Measurements from ENCODE around the gene APBA2. TPM values are rescaled to one million over a fixed set of nuclear protein-coding genes. Genes with fewer than 3 reads are reported as not detected.

APBA2 gene
- total RNA-seq, 4 donors from 2014 or later = 1.3 to 7.0 (median 2.4) TPM

DNA sequence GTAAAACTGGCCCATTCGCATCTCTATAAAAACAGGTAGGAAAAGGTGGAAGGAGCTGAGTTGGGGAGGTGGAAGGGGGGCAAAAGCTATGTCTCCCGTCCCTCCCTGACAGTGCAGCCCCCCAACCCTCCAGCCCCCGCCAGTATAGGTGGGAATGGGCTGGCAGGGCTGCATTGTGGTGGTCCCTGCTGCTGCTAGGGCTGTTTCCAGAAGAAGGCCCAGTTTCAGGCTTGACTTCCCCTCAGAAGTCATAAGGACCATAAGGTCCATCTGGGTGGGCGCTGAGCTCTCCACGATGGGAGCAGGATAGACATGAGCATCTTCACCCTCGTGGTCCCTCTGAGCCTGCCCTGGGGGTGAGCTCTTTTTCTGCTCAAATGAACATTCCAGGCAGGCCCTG is 44.2 kb downstream of the APBA2 start:
- no peak overlapping the region for H3K4me3 ChIP-seq
- DNase-seq (ENCODE audit: low spot score in 2 of 2) = no peak
- 91% methylated on average over 6 of the region's 6 CpGs for WGBS
- H3K4me1 ChIP-seq = no peaks in the 10 kb centered on the region
- H3K9me3 ChIP-seq = no peaks in the 10 kb centered on the region
- no peaks in the 10 kb centered on the region for H3K36me3 ChIP-seq
- no peak overlapping the region for H3K27ac ChIP-seq
- TF ChIP-seq POLR2A (IDR thresholded peaks at IDR 0.05) (no peak), POLR2AphosphoS5 (IDR thresholded peaks at IDR 0.05) (no peak), EP300 (IDR thresholded peaks at IDR 0.05) (no peak)
- TF ChIP-seq, protein P1, sequence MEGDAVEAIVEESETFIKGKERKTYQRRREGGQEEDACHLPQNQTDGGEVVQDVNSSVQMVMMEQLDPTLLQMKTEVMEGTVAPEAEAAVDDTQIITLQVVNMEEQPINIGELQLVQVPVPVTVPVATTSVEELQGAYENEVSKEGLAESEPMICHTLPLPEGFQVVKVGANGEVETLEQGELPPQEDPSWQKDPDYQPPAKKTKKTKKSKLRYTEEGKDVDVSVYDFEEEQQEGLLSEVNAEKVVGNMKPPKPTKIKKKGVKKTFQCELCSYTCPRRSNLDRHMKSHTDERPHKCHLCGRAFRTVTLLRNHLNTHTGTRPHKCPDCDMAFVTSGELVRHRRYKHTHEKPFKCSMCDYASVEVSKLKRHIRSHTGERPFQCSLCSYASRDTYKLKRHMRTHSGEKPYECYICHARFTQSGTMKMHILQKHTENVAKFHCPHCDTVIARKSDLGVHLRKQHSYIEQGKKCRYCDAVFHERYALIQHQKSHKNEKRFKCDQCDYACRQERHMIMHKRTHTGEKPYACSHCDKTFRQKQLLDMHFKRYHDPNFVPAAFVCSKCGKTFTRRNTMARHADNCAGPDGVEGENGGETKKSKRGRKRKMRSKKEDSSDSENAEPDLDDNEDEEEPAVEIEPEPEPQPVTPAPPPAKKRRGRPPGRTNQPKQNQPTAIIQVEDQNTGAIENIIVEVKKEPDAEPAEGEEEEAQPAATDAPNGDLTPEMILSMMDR (IDR thresholded peaks at IDR 0.05) = no peak
- no peaks in the 10 kb centered on the region for H3K27me3 ChIP-seq

DNA sequence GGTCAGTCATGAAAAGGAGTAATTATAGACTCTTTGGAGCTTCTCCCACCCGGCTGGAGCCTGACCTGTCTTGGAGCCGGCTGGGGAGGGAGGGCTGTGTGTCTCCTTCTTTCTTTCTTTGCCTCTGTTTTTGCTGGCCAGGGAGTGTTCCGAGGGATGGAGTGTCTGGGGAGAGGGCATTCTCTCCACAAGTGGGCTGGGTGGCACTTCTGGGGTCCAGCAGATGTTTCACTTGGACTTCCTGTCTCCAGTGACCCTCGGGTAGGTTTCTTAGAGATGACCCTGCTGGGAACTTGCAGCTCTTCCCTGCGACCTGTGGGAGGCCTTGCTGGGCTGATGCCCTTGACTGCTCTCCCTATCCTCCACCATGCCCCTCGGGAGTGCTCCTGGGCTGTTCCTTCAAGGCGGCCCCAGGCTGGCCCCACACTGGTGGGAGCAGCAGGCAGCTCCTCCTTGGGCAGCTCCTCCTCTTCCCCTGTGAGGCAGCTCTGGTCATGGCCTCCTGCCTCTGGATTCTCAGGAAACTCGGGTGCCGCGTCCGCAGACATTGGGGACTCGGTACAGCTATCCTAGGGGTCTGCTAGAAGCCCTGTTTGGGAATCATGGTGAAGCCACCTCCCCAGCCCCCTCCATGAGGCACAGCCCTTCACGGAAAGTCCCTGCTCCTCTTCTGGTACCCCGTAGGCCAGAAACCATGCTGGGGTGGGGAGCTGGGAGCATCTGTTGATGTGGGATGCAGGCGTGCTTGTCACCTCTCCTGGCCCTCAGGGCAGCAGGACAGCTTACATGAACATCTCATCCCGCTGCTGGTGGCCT is 44.9 kb downstream of the APBA2 start:
- no peaks in the 10 kb centered on the region for H3K27me3 ChIP-seq
- TF ChIP-seq POLR2AphosphoS5 (IDR thresholded peaks at IDR 0.05) = no peak
- TF ChIP-seq, protein P1 (IDR thresholded peaks at IDR 0.05) = no peak
- TF ChIP-seq EP300 (IDR thresholded peaks at IDR 0.05) = no peak
- TF ChIP-seq POLR2A (IDR thresholded peaks at IDR 0.05) = no peak
- no peak overlapping the region for H3K4me3 ChIP-seq
- peak in 1 of 2 donors; percentile 76 for DNase-seq (ENCODE audit: low spot score in 2 of 2)
- no peaks in the 10 kb centered on the region for H3K9me3 ChIP-seq
- no peak overlapping the region for H3K27ac ChIP-seq
- H3K36me3 ChIP-seq = no peaks in the 10 kb centered on the region
- H3K4me1 ChIP-seq = no peaks in the 10 kb centered on the region
- WGBS = 81% methylated on average over 12 of the region's 16 CpGs

DNA sequence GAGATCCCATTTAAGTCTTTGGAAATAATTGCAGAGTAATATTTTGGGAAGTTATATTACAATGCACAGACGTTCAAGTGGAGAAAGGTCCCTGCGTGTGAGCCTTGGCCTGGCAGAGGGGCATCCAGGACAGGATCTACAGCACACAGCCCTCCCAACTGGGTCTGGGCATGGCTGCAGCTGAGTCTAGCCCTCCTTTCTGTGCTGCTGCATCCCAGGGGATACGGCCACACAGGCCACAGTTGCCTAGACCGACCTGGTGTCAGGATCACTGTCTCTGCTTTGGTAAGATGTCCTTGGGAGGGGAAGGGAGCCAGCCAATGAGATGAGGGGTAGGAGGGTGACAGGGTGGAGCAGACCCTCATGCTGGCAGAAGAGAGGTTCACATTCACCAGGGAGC is 46.1 kb downstream of the APBA2 start:
- no peaks in the 10 kb centered on the region for H3K36me3 ChIP-seq
- no peak for TF ChIP-seq POLR2AphosphoS5 (IDR thresholded peaks at IDR 0.05)
- TF ChIP-seq, protein P1 (IDR thresholded peaks at IDR 0.05) = no peak
- no peak for TF ChIP-seq EP300 (IDR thresholded peaks at IDR 0.05)
- no peaks in the 10 kb centered on the region for H3K27me3 ChIP-seq
- peak in 1 of 2 donors; percentile 53 for DNase-seq (ENCODE audit: low spot score in 2 of 2)
- WGBS = 87% methylated on average over 4 of the region's 4 CpGs
- no peaks in the 10 kb centered on the region for H3K9me3 ChIP-seq
- H3K4me3 ChIP-seq = no peak overlapping the region
- no peaks in the 10 kb centered on the region for H3K4me1 ChIP-seq
- no peak overlapping the region for H3K27ac ChIP-seq

DNA sequence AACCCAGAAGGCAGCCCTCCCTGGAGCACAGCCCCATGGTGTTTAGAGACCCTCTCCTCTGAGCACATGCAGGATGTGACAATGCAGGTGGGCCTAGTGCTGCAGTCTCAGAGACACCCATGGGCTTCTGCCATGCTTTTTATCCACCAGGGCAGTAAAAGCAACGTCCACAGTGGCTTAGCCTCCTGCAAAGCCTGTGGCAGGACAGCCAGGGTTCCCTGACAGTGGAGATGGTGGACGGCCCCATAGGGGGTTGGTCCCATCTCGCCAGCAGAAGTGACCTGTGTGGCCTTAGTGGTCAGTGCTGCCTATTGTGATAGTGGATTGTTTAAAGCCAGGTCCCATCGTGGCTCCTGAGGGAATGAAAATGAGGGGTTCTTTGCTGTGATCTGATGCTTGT is 46.6 kb downstream of the APBA2 start:
- TF ChIP-seq POLR2AphosphoS5 (IDR thresholded peaks at IDR 0.05) = no peak
- TF ChIP-seq EP300 (IDR thresholded peaks at IDR 0.05) = no peak
- TF ChIP-seq, protein P1 (IDR thresholded peaks at IDR 0.05) = no peak
- no peak for TF ChIP-seq POLR2A (IDR thresholded peaks at IDR 0.05)
- Histone ChIP-seq H3K36me3 (no peaks in the 10 kb centered on the region), H3K27ac (no peak overlapping the region), H3K9me3 (no peaks in the 10 kb centered on the region), H3K27me3 (no peaks in the 10 kb centered on the region), H3K4me1 (no peaks in the 10 kb centered on the region), H3K4me3 (no peak overlapping the region)
- 90% methylated on average over 4 of the region's 4 CpGs for WGBS
- DNase-seq (ENCODE audit: low spot score in 2 of 2) = no peak

DNA sequence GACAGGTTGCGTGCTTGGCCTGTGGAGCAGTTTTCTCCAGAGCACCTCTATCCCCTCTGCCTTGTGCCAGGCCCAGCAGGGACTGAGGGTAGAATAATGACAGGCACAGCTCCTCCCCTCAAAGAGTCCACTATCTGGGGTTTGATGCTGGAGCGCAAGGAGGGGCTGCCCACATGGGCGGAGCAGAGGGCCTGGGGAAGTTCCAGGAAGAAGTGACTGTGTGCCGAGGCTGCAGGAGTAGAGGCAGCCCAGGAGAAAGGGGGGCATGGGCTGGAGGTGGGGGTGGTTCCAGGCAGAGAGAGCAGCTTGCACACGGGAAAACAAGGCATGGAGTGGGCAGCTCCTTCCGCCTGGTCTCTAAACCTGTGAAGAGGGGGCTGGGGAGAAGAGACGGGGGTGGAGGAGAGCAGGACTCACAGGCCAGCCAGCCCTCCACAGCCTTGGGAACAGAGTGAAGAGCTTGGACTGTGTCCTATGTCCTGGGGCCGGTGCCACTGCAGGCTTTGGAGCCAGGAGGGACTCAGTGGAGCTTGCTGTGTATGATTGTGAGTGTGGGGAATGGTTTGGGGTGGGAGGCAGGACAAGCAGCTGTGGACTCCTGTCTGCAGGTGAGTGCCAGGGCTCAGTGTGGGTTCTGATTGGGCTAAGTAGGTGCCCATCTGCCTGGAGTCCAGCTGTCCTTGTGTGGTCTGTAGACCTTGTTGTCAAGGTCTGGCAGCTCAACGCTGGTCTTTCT is 48.1 kb downstream of the APBA2 start:
- DNase-seq (ENCODE audit: low spot score in 2 of 2) = peak in 1 of 2 donors; percentile 39
- Histone ChIP-seq H3K36me3 (no peaks in the 10 kb centered on the region), H3K4me1 (no peaks in the 10 kb centered on the region), H3K9me3 (no peaks in the 10 kb centered on the region), H3K27ac (no peak overlapping the region), H3K27me3 (no peaks in the 10 kb centered on the region), H3K4me3 (no peak overlapping the region)
- TF ChIP-seq POLR2A (IDR thresholded peaks at IDR 0.05) (no peak), POLR2AphosphoS5 (IDR thresholded peaks at IDR 0.05) (no peak), EP300 (IDR thresholded peaks at IDR 0.05) (no peak)
- TF ChIP-seq, protein P1 (IDR thresholded peaks at IDR 0.05) = no peak
- 69% methylated on average over 8 of the region's 9 CpGs for WGBS
